SU-DHL-6 (cell line): ENCODE results near the gene MEDAG.

Experiments
- H2AFZ ChIP-seq: fragments of 200-600 bp; sonication (generic); 2 replicates; pipeline ENCODE4 v1.6.1; 2014; ENCODE audit warnings: low read depth, mild to moderate bottlenecking, moderate library complexity, mixed read lengths, antibody characterized with exemption, low read length; ENCODE audit not compliant: severe bottlenecking
- H3F3A ChIP-seq: fragments of 200-600 bp; shearing (Covaris generic); 2 replicates; pipeline ENCODE4 v1.6.0; 2016; ENCODE audit warnings: antibody characterized with exemption, mild to moderate bottlenecking; ENCODE audit not compliant: insufficient read depth
- H3K27ac ChIP-seq: fragments of 200-600 bp; sonication (generic); 2 replicates; pipeline ENCODE4 v1.5.1; 2016; ENCODE audit warnings: low read depth, mild to moderate bottlenecking, low read length, moderate library complexity, mixed read lengths
- H3K27me3 ChIP-seq: fragments of 200-600 bp; sonication (generic), shearing (Covaris generic); 2 replicates; pipeline ENCODE4 v1.6.0; 2014; ENCODE audit warnings: mild to moderate bottlenecking, low read length
- H3K36me3 ChIP-seq: fragments of 200-600 bp; sonication (generic); 2 replicates; pipeline ENCODE4 v1.6.1; 2014; ENCODE audit warnings: mild to moderate bottlenecking, low read length, mixed read lengths
- H3K4me2 ChIP-seq: fragments of 300-600, 200-600 bp; shearing (Covaris generic), sonication (generic); 2 replicates; pipeline ENCODE4 v1.6.0; 2014; ENCODE audit warnings: low read length, low read depth, mild to moderate bottlenecking; ENCODE audit not compliant: poor library complexity, severe bottlenecking
- H3K4me3 ChIP-seq: fragments of 200-600 bp; sonication (generic); 2 replicates; pipeline ENCODE4 v1.5.1; 2014; ENCODE audit warnings: antibody characterized with exemption, low read length, mild to moderate bottlenecking, mixed read lengths; ENCODE audit not compliant: insufficient read depth, poor library complexity, severe bottlenecking
- H3K79me2 ChIP-seq: fragments of 200-600 bp; sonication (generic); 2 replicates; pipeline ENCODE4 v1.6.1; 2014; ENCODE audit warnings: mild to moderate bottlenecking, low read length, moderate library complexity; ENCODE audit not compliant: insufficient read depth
- H3K9ac ChIP-seq: fragments of 200-600 bp; sonication (generic); 2 replicates; pipeline ENCODE4 v1.7.0; 2014; ENCODE audit warnings: mild to moderate bottlenecking, low read length
- H3K9me2 ChIP-seq: fragments of 200-600 bp; sonication (generic); replicated peaks from 2 replicates; pipeline ENCODE4 v1.6.1; 2014; ENCODE audit warnings: low read length; ENCODE audit not compliant: insufficient read depth
- H3K9me3 ChIP-seq: fragments of 200-600 bp; sonication (generic); 2 replicates; pipeline ENCODE4 v1.6.1; 2014; ENCODE audit warnings: low read length, mixed read lengths; ENCODE audit not compliant: insufficient read depth
- H4K20me1 ChIP-seq: fragments of 200-600 bp; sonication (generic); 2 replicates; pipeline ENCODE4 v1.6.1; 2014; ENCODE audit warnings: low read depth, mild to moderate bottlenecking, antibody characterized with exemption, low read length, moderate library complexity, mixed read lengths
- CTCF ChIP-seq: fragments of 200-600 bp; sonication (generic); IDR thresholded peaks from one replicate; pipeline ENCODE4 v1.5.1; 2017; ENCODE audit warnings: antibody characterized with exemption, mild to moderate bottlenecking, low read length, moderate library complexity; ENCODE audit not compliant: insufficient read depth, poor library complexity, severe bottlenecking
- EZH2phosphoT487 ChIP-seq: fragments of 200-600 bp; sonication (generic), shearing (Covaris generic); conservative IDR thresholded peaks from 2 replicates; pipeline ENCODE4 v1.6.1; 2018; ENCODE audit warnings: mild to moderate bottlenecking, antibody characterized with exemption, low read length, moderate library complexity, mixed read lengths

Gene MEDAG

GRCh38 chr13:30963791-30964190, 57.7 kb downstream of the MEDAG start:
- H3K27me3 ChIP-seq, result no peaks in the 10 kb centered on the region
- H3K9me2 ChIP-seq, result no peaks in the 10 kb centered on the region
- H3K4me2 ChIP-seq, result no peak overlapping the region
- TF ChIP-seq EZH2phosphoT487, result no peak
- TF ChIP-seq CTCF, result no peak
- no peak overlapping the region for H3K4me3 ChIP-seq
- no peaks in the 10 kb centered on the region for H3F3A ChIP-seq
- 0 out of 2 replicates have a peak, but pooled peaks cover 3% of the 10 kb centered on the region for H3K9me3 ChIP-seq
- no peaks in the 10 kb centered on the region for H4K20me1 ChIP-seq
- no peak overlapping the region for H3K27ac ChIP-seq
- no peaks in the 10 kb centered on the region for H3K79me2 ChIP-seq
- no peak overlapping the region for H2AFZ ChIP-seq
- H3K9ac ChIP-seq, result no peak overlapping the region
- H3K36me3 ChIP-seq, result no peaks in the 10 kb centered on the region

GRCh38 chr13:30965380-30965779, 59.3 kb downstream of the MEDAG start:
- Histone ChIP-seq H3K4me3 (no peak overlapping the region), H4K20me1 (no peaks in the 10 kb centered on the region), H3K79me2 (no peaks in the 10 kb centered on the region), H3K9ac (no peak overlapping the region), H3K27me3 (no peaks in the 10 kb centered on the region), H2AFZ (no peak overlapping the region), H3K9me3 (no peaks in the 10 kb centered on the region), H3F3A (no peaks in the 10 kb centered on the region), H3K9me2 (no peaks in the 10 kb centered on the region), H3K27ac (no peak overlapping the region), H3K36me3 (no peaks in the 10 kb centered on the region), H3K4me2 (no peak overlapping the region)
- TF ChIP-seq EZH2phosphoT487 (no peak), CTCF (no peak)

GRCh38 chr13:30966101-30966500, 60.0 kb downstream of the MEDAG start:
- TF ChIP-seq EZH2phosphoT487 (no peak), CTCF (no peak)
- H3K4me3 ChIP-seq, result no peak overlapping the region
- H3F3A ChIP-seq, result no peaks in the 10 kb centered on the region
- no peaks in the 10 kb centered on the region for H3K9me2 ChIP-seq
- H3K27ac ChIP-seq, result no peak overlapping the region
- H3K36me3 ChIP-seq, result no peaks in the 10 kb centered on the region
- no peaks in the 10 kb centered on the region for H3K79me2 ChIP-seq
- H3K27me3 ChIP-seq, result no peaks in the 10 kb centered on the region
- no peaks in the 10 kb centered on the region for H3K9me3 ChIP-seq
- no peak overlapping the region for H2AFZ ChIP-seq
- no peak overlapping the region for H3K4me2 ChIP-seq
- H3K9ac ChIP-seq, result no peak overlapping the region
- H4K20me1 ChIP-seq, result no peaks in the 10 kb centered on the region
